G401 (cell line): ENCODE data around the gene EFL1. TPM values are rescaled to one million over a fixed set of nuclear protein-coding genes. Genes with fewer than 3 reads are reported as not detected.

Source experiments
- DNase-seq: peaks from one replicate; pipeline ENCODE4 v3.0.0-alpha.2; 2015; ENCODE audit warnings: low spot score
- in situ Hi-C: cut with HindIII; loops from 2 replicates; pipeline ENCODE4 v1.10.0; 2016; ENCODE audit warnings: low sequenced_read_pairs, mixed read lengths
- total RNA-seq: library from RNA; depleted of rRNA; stranded (reverse); fragments of >200 nt; shearing (Covaris generic); gene quantifications from 2 replicates; pipeline ENCODE4 v1.2.3, GENCODE V29; 2014

EFL1 gene
- total RNA-seq, 1 experiment from 2014 or later = 14.3 TPM

DNA sequence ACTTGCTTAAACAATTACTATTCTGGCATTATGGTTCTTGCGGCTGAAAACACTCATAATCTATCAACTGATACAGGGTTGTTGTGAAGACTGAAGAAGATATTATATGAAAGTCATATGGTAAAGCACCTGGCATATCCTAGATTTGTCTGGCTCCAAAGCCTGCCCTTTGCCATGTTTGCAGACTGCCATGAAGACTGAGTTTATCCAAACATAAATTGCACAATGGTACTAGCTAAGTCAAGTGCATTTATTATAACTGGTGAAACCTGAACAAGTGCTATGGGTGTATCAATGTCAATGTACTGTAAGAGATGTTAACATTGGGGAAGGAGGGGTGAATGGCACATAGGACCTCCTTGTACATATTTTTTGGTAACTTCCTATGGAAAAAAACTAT lies 129.3 kb downstream of the EFL1 start:
- no peak for DNase-seq
- in situ Hi-C loops = no loop called here

DNA sequence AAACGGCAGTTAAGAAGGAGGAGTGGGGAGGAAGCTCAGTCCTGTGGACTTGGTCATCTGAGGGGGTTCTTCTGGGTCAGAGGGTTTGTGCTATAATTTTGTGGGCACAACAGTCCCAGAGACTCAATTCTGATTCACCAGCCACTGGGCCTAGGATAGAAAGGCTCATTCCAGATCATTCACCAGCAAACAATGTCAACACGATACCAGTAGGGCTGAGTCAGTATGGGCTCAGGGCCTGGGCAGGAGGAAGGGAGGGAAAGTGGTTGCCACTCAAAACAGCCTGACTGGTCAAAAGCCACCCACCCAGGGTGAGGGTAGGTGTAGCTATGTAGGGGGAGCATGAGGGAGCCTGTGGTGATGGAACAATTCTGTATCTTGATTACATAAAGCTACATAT lies 129.8 kb downstream of the EFL1 start:
- no peak for DNase-seq
- in situ Hi-C loops = no loop called here

DNA sequence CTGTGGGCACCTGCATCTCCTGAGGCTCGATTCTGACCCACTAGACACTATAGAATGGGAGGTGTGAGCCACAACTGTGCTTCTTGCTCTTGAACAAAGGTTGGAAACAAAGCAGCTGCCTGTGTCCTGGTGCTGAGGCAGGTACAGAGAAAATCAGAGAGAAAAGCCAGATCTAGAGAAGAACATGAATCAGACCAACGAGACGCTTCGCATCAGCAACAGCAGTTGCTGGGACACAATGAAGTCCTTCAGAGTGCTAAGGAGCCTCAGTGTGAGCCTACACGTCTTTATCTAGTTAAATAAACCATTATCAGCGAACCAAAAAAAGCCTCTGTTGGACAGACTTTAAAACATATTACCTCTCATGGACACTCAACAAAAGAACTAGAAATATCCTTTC lies 130.4 kb downstream of the EFL1 start:
- in situ Hi-C loops = no loop called here
- no peak for DNase-seq

DNA sequence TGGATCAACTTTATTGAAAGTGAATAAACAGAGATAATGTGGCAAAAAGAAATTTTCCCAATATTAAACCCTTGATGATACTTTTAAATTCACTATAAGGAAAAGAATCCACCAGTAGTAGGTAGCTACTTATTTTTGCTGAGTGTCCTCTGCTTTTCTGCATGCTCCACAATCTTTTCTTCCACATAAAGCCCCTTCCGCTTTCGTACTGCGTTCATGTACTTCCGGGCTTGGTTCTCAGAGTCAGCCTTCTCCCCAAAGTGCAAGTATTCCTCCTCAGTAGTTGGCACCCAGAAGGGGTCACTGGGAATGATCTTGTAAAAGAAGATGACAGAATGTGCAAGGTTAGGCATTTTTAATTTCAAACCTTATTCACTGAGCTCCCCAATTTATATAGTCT lies 132.3 kb downstream of the EFL1 start:
- DNase-seq = no peak
- in situ Hi-C loops = no loop called here

DNA sequence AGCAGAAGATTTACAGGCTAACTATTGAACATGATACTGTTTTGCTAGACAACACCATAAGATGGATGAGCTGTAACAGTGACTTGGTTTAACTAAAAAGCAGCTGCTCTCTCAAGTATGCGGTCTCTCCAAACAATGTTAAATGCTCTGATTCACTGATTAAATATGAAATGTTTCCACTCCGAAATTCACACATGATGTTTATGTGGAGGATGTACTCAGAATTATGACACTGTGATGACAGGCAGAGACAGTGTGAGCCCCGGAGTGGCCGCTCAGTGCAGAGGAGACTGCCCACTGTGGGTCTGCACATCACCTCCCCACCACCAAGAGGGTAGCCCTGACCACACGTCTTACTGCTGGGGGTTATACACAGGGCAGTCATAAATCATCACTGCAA lies 132.8 kb downstream of the EFL1 start:
- in situ Hi-C loops = no loop called here
- no peak for DNase-seq

DNA sequence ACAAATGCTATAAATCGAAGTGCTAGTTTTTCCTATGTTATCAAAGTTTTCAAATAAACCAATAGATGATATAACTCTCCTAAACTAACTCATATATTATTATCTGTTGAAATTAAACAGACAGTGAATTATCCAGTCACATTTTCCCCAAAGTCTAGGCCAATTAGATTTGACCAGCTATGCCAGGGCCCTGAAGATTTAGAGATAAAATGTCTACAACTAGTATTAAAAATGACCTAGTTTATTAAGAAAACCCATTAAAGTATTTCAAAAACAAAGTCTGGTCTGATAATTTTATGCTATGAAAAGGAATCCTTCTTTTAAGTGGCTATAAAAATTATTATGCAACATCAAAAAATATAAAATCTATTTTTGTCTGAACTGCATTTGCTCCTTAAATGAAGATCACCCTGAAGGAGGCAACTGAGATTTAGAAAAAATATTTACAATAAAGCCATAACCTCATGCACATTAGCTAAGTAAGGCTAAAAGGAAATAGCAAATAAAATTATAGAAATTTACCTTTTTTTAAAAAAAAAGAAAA lies 133.3 kb downstream of the EFL1 start:
- in situ Hi-C loops = no loop called here
- no peak for DNase-seq

DNA sequence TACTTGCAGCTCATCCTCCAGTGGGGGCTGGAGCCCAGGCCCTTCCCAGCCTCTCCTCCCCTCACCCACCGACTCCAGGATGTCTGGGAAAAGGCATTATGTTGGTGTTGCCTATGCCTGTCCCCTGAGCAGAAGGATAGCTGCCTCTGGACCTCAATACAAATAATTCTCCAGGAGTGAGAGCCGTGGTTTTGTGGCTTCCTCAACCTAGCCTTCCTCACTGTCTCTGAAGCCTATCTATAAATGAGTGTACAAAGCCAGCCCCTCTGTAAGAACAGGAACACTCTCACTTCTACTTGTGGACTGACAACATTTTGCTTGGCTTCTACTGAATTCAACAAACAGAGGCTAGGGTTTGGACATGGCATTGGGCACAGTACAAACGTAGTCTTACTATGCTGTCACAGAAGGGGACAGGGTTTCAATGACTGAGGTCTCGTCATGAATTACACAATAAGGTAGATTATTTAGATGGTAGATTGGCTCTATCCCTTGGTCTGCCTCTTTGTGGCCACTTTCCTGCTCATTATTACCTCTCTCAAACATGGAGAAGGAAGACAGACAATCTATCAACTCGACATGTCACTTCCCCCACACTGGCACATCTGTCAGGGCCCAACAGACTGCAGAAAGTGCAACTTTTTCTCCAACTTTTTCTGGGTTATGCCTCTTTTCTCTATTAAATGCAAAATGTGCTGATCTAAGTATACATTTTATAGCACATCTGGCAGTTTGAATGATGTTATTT lies 134.0 kb downstream of the EFL1 start:
- no peak for DNase-seq
- in situ Hi-C loops = no loop called here

DNA sequence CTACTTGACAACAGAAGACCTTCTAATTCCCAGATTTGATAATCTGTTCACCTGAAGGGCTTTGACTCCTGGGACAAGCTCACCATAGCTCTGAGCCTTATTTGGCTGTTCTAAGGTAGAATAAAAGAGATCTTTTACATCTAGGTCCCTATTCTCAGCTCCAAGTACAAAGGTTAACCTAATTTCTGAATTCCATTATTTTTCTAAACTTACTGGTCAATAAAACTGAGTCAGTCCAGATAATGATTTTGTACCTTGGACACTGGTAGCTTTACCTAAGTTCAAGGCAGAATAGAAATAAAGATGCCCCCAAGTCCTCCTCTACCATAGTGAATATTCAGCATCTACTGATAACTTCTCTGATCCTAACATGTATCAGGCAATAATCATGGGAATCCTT lies 135.0 kb downstream of the EFL1 start:
- no peak for DNase-seq
- in situ Hi-C loops = no loop called here

DNA sequence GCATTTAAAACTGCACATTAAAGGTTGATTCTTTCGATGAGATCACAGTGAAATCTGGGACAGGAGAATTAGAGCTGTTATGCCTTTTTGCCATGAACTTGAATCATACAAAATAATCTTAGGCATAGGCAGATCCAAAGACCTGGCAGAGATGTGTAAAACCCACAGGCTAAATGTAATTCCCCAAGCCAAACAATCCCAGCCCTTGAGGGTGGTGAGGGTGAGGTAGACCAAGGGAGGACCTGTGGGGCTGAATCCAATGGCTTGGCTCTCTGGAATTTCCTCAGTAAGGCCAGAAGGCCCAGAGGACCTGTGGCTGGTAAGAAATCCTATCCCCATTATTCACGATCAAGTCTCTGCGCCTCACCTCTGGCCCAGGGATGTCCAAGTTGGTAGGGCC lies 136.2 kb downstream of the EFL1 start:
- DNase-seq = no peak
- in situ Hi-C loops = no loop called here

DNA sequence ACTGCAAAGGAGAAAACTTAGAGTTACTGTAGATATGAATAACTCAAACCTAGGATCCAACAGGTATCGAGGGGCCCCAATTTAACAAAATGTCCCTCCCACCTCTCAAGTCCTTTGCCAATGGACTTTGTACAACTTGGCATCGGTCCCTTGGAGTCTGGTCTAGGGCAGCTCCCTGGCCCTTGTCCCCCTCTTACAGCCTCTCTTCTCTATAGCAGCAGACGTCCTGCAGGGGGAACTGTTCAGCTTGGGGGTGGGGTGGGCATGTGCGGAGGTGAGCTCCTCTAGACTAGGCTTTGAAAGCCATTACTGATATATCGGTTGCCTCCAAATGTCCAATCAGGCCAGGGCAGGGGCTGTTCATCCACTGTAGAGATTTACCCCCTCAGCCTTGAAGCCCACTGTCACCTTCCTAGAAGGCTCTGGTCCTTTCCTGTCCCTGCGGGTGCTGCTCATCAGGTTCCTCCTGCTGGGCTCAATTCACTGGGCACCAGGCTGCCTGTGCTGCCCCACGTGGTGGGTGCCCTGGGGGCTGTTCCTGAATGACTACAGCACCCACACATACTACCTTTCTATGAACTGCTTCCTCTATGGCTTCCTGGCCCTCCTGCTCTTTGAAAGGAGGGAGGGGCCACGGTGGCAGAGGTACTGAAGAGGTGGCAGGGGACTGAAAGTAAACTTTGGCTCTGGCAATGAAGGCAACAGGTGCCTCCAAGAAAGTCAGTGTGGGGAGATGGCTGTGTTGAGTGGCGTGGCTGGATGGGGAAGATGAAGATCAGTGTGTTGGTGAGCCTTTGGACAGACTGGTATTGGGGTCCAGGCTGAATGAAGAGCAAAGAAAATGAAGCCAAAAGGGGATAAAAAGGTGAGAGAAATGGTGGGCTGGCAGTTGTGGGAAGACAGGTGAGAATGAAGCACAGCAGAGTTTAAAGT lies 137.9 kb downstream of the EFL1 start:
- in situ Hi-C loops = no loop called here
- no peak for DNase-seq

DNA sequence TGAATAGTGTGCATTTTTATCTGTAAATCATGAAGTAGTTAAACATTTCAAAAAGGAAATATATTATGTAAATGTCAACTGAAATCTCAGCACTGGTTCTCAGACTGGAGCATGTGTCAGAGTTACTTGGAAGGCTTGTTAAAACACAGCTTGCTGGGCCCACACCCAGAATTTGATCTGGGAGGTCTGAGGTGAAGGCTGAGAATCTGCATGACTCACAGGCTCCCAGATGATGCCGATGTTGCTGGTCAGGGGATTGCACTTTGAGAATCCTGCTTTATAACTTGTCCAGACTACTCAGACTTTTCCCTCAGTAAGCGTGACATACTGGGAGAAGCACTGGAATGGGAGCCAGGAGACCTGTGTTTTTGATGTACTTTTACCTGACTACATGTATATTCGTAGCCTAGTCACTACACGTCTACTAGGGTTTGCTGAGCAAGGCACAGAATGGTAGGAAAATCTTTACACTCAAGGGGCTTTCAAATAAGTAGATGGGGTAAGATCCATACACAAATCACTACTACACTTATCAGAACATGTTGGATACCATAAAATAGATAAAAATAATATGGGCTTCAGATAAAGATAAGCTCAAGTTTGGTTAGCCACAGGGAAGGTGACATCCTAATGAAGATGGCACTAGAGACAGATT lies 139.7 kb downstream of the EFL1 start:
- in situ Hi-C loops = no loop called here
- DNase-seq = no peak

DNA sequence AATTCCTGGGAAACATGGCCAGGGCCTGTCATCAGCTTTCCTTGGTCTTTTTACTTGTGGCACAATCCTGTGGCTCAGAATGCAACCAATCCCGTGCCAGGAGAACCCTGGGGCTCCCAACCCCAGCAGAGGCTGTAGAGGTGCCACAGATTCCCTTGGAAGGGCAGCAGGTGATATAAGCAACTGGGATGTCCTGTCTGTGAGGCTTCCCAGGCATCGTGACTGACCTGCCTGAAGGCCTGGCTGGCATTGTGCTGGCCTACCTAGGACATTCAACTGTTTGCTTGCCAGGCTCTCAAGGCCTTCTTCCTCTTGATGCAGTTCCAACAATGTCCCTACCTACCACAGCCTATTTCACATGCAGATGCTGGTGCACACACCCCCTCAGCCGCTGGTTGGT lies 144.5 kb downstream of the EFL1 start:
- in situ Hi-C loops = no loop called here
- DNase-seq = no peak

DNA sequence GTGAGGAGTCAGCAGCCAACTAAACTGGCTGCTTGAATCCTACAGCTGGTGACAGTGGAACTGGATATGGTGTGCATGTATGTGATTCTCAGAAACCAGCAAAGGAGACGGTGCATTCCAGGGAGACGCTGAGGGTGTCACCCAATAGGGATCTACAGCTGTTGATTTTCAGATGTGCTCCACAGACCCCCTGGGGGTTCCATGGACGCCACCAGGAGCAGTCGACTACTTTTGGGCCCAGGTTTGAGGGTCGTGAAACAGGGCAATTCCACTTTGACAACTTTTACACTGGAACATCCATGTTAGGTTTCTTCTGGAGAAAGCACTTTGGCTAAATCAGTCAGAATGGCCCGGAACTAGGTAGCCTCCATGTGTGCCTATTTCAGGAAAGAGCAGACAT lies 145.2 kb downstream of the EFL1 start:
- DNase-seq = no peak
- in situ Hi-C loops = no loop called here

DNA sequence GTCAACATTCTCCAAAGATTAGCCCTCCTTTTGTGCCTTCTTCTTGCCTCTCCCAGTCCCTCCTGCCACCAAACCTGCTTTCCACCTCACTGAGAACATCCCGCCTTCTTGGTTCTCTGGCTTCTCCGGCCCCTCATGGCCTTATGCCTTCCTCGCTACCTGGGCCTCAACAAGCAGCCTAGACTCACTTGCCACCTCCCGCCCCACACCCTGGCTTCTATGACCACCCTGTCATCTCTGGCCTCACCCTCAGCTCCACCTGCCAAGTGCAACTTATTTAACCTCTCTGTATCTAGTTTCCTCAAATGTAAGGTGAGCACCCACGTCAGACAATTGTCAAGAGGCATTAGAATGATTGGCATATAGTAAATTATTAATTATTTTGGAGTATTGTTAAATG lies 147.9 kb downstream of the EFL1 start:
- in situ Hi-C loops = no loop called here

DNA sequence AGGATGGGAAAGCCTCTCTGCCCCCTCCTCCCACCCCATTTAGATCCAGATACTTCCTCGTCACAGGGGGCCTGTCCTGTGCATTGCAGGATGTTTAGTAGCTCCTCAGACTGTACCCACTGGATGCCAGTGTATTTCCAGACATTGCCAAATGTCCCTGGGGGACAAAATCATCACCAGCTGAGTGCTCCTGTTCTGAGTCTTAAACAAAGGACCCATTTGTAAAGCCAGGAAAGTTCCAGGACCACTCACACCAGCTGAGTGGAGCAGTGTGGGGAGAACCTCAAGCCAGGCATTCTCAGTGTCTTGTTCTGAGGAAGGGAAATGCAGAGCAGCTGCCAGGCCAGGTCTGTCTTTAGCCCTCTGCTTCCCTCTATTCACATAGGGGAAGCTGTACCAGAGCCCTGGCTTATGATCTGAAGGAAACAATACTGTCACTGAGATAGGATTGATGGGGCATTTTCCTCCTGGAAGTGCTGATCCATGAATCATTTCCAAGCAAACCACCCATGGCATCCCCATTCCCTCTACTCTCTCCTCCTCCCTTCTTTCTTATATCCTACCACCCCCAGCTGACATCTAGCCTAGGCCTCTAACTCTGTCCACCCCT lies 149.3 kb downstream of the EFL1 start:
- in situ Hi-C loops = no loop called here
- no peak for DNase-seq

More for the DNA sequence above, 147.9 kb downstream of the EFL1 start:
- no peak for DNase-seq

DNA sequence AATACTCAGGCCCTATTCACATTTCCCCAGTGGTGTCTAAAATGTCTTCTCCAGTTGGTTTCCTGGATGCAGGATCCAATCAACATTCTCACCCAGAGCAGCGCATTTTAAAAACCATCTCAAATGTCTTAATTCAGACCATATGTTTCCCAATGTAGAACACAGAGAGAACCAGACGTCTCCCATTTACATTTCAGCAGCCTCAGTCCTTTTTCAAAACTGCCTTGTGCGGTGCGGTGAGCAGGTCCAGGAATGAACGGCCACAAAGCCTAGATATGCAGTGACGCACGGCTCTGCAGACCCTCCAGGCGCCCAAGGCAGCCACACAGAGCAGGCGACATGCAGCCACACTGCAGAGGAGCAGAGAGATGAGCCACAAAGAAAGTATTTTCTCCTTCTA lies 150.6 kb downstream of the EFL1 start:
- DNase-seq = no peak
- in situ Hi-C loops = no loop called here

DNA sequence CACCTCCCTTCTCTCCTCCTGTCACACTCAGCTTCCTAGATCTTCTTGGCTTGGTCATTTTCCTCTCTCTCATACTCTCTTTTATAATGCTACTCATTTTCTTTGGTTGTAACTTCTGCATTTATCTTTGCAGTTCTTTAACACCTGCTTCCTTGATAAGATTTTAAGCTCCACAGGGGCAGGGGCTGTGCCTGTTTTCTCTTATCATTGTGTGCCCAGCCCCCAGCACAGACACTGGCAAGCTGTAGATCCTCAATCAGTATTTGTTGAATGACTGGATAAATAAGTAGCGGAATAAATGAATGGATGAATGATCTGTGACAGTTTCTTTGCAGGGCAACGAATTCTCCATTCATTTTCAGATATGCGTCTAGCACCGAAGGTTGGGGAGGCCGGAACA lies 152.4 kb downstream of the EFL1 start:
- no peak for DNase-seq
- in situ Hi-C loops = no loop called here

DNA sequence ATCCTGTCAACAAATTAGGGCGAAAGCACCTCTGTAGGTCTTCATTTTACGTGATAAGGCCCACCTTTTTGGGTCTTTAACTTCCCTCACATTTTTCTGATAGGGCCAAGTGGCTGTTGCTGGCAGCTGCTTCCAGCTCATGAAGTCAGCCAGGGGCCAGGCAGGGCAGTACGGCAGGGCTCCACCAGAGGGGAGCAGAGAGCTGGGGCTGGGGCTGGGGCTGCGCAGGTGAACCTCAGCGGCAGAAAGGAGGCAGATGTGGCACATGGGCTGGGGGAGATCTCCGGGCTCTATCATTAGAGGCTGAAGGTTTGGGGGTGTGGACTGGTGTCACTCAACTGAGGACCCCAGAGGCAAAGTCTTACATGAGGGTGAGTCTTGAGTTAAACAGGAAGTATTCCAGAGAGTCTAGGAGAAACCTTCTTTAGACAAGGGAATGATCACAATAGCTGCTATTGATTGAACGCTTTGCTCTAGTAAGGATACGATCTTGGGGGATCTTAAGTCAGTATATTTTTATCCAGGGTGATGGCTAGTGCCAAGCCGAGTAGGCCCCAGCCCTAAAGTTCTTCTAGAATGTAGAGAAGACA lies 153.9 kb downstream of the EFL1 start:
- DNase-seq = no peak
- in situ Hi-C loops = no loop called here

DNA sequence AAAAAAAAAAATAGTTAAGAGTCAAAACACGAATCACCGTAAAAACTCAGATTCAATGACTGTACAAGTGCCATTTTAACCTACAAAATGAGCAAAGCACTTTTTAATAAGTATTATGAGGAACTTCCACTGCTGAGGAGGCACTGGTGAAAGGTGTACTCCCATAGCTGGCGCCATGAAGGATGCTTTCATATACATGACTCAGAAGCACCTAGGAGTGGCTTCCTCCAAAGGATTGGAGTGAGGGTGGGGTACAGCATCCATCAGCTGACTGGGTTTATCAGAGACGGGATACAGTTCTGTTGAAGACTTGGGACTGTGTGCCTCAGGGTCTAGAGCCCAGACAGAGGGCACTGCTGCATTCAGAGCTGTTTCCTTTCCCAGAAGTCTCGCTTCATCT lies 155.9 kb downstream of the EFL1 start:
- in situ Hi-C loops = no loop called here
- no peak for DNase-seq
